Ovary (tissue), 3 donors: Measurements from ENCODE around the gene ALG5.

Experiments
- POLR2A ChIP-seq: fragments of 450-650 bp; IDR thresholded peaks from one replicate; pipeline ENCODE4 v1.6.1; 2017; ENCODE audit warnings: antibody characterized with exemption, mild to moderate bottlenecking, moderate library complexity
- TF ChIP-seq, protein P1 (sequence below), 3 donors: fragments of 450-650 bp in 2 of 3; fragments of 200-600 bp in 1 of 3; IDR thresholded peaks; one replicate each; pipeline versions ENCODE4 v1.5.1 to v1.8.0; 2016 to 2022; ENCODE audit warnings: antibody characterized with exemption in 3 of 3, mild to moderate bottlenecking in 1 of 3
- donor health status: DM: no; HTN: no; CAD: no.

DNA sequence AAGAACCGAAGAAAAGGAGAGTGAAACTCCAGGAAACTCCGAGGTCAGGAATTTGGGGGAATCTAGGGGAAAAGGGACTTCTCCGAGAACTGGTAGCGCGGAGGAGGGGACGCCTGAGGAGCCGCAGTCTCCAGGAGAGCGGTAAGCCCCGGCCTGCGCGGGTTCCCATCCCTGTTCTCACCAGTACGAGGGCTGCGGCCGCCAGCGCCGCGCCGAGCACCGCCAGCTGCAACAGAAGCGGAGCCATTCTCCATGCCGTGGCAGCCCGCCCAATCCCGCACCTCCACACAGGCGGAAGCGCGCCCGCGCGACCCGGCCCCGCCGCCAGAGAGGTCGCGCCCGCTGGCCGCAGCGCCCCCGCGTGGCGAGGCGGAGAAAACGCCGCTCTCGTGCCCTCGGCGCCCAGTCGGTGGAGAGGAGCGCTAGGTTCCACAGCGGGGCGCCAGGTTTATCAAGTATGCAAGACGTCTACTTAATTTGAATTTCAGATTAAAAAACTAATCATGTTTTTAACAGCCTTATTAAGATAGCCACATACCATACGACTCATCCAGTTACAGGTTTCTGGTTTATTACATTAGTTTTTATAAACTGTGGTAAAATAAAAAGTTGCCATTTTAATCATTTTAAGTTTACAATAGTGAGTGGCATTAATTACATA, at the start of gene ALG5:
- TF ChIP-seq, protein P1, sequence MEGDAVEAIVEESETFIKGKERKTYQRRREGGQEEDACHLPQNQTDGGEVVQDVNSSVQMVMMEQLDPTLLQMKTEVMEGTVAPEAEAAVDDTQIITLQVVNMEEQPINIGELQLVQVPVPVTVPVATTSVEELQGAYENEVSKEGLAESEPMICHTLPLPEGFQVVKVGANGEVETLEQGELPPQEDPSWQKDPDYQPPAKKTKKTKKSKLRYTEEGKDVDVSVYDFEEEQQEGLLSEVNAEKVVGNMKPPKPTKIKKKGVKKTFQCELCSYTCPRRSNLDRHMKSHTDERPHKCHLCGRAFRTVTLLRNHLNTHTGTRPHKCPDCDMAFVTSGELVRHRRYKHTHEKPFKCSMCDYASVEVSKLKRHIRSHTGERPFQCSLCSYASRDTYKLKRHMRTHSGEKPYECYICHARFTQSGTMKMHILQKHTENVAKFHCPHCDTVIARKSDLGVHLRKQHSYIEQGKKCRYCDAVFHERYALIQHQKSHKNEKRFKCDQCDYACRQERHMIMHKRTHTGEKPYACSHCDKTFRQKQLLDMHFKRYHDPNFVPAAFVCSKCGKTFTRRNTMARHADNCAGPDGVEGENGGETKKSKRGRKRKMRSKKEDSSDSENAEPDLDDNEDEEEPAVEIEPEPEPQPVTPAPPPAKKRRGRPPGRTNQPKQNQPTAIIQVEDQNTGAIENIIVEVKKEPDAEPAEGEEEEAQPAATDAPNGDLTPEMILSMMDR (IDR thresholded peaks at IDR 0.05), result peak; percentile 90 to 98 (median 94)
- TF ChIP-seq POLR2A, result peak; percentile 18
